IMR-90 (cell line): Measurements from ENCODE around the gene SRRM2. TPM values are rescaled to one million over a fixed set of nuclear protein-coding genes. Genes with fewer than 3 reads are reported as not detected.

ENCODE experiments used
- ATAC-seq: fragments of 200-7000 bp; cut with Tn5 transposase; 2 replicates; pipeline ENCODE4 v1.9.1; 2020; ENCODE audit warnings: low read depth, mild to moderate bottlenecking, moderate library complexity
- BruUV-seq: library from RNA; stranded (reverse); fragments of 400-500 nt; replicated peaks from 2 replicates; lab custom pipeline; 2021; lab: Mats Ljungman, UMichigan
- CTCF ChIA-PET: fragments of 300-600 bp; formaldehyde crosslinking; extraction: SDS; loops from one replicate; lab custom pipeline; 2021; ENCODE audit warnings: antibody characterized with exemption; lab: Yijun Ruan, JAX
- POLR2A ChIA-PET: fragments of 300-600 bp; sonication (Branson Sonifier 250); formaldehyde crosslinking; loops from one replicate; lab custom pipeline; 2022; ENCODE audit warnings: antibody characterized with exemption; ENCODE audit not compliant: unreplicated experiment; lab: Charles Lee
- DNase-seq: peaks from one replicate; pipeline ENCODE4 v3.0.0; 2013
- H2AFZ ChIP-seq: replicated peaks from 2 replicates; pipeline ENCODE3; 2013; ENCODE audit warnings: low read length, mild to moderate bottlenecking; ENCODE audit not compliant: poor library complexity
- H2AK5ac ChIP-seq: 2 replicates; pipeline ENCODE4 v1.6.1; 2013; ENCODE audit warnings: low read depth, low read length, inconsistent platforms
- H2AK9ac ChIP-seq: replicated peaks from 2 replicates; pipeline ENCODE3; 2013; ENCODE audit warnings: mild to moderate bottlenecking, low read depth, low read length, moderate library complexity; ENCODE audit not compliant: poor library complexity
- H2BK120ac ChIP-seq: 2 replicates; pipeline ENCODE4 v1.6.1; 2013; ENCODE audit warnings: low read depth, low read length, inconsistent platforms
- H2BK15ac ChIP-seq: 3 replicates; pipeline ENCODE4 v1.6.1; 2013; ENCODE audit warnings: low read depth, low read length, inconsistent platforms
- H2BK20ac ChIP-seq: 2 replicates; pipeline ENCODE4 v1.6.1; 2013; ENCODE audit warnings: low read depth, mild to moderate bottlenecking, inconsistent platforms, low read length, moderate library complexity
- H2BK5ac ChIP-seq: 2 replicates; pipeline ENCODE4 v1.6.1; 2013; ENCODE audit warnings: mild to moderate bottlenecking, low read depth, low read length, inconsistent platforms; ENCODE audit not compliant: poor library complexity, severe bottlenecking
- H3K14ac ChIP-seq: replicated peaks from 2 replicates; pipeline ENCODE4 v1.6.1; 2013; ENCODE audit warnings: low read depth, low read length, inconsistent platforms
- H3K18ac ChIP-seq: 2 replicates; pipeline ENCODE4 v1.6.1; 2013; ENCODE audit warnings: low read depth, low read length, control low read depth
- H3K23ac ChIP-seq: 2 replicates; pipeline ENCODE4 v1.6.1; 2013; ENCODE audit warnings: low read depth, low read length, inconsistent platforms
- H3K27ac ChIP-seq: 2 replicates; pipeline ENCODE4 v1.5.1; 2013; ENCODE audit warnings: mild to moderate bottlenecking, control low read depth, low read length; ENCODE audit not compliant: insufficient read depth
- H3K27me3 ChIP-seq: 2 replicates; pipeline ENCODE4 v1.6.1; 2013; ENCODE audit warnings: low read length; ENCODE audit not compliant: control insufficient read depth, insufficient read depth
- H3K36me3 ChIP-seq: 2 replicates; pipeline ENCODE4 v1.6.1; 2013; ENCODE audit warnings: low read length, mixed read lengths; ENCODE audit not compliant: control insufficient read depth, insufficient read depth
- H3K4ac ChIP-seq: 2 replicates; pipeline ENCODE4 v1.6.1; 2013; ENCODE audit warnings: low read depth, low read length, inconsistent platforms
- H3K4me1 ChIP-seq: 2 replicates; pipeline ENCODE4 v1.6.1; 2013; ENCODE audit warnings: low read length, mixed read lengths; ENCODE audit not compliant: control insufficient read depth, insufficient read depth
- H3K4me2 ChIP-seq: 2 replicates; pipeline ENCODE4 v1.6.1; 2013; ENCODE audit warnings: low read depth, mild to moderate bottlenecking, control low read depth, low read length, moderate library complexity
- H3K4me3 ChIP-seq: 2 replicates; pipeline ENCODE4 v1.5.1; 2013; ENCODE audit warnings: low read depth, mild to moderate bottlenecking, control low read depth, low read length, moderate library complexity; ENCODE audit not compliant: insufficient read depth
- H3K56ac ChIP-seq: 2 replicates; pipeline ENCODE4 v1.6.1; 2013; ENCODE audit warnings: low read length, inconsistent platforms; ENCODE audit not compliant: insufficient read depth; ENCODE audit errors: extremely low read depth
- H3K79me1 ChIP-seq, 2 experiments: 2 replicates each; pipeline ENCODE4 v1.6.1; 2013; ENCODE audit warnings: low read length in 2 of 2, inconsistent platforms in 1 of 2, low read depth in 1 of 2
- H3K9ac ChIP-seq: 2 replicates; pipeline ENCODE4 v1.6.1; 2013; ENCODE audit warnings: low read depth, low read length, control low read depth
- H3K9me1 ChIP-seq: 2 replicates; pipeline ENCODE4 v1.6.1; 2013; ENCODE audit warnings: low read length, inconsistent platforms; ENCODE audit not compliant: insufficient read depth
- H3K9me3 ChIP-seq: 2 replicates; pipeline ENCODE4 v1.6.1; 2013; ENCODE audit warnings: low read length; ENCODE audit not compliant: control insufficient read depth, insufficient read depth
- H4K20me1 ChIP-seq: 2 replicates; pipeline ENCODE4 v1.6.1; 2013; ENCODE audit warnings: low read length, inconsistent platforms; ENCODE audit not compliant: insufficient read depth
- H4K5ac ChIP-seq: 2 replicates; pipeline ENCODE4 v1.6.1; 2013; ENCODE audit warnings: mild to moderate bottlenecking, low read depth, low read length, control low read depth
- H4K8ac ChIP-seq, 2 experiments: 2 replicates each; pipeline ENCODE4 v1.6.1; 2013; ENCODE audit warnings: low read depth in 2 of 2, low read length in 2 of 2, control low read depth in 1 of 2, inconsistent platforms in 1 of 2
- H4K91ac ChIP-seq: 2 replicates; pipeline ENCODE4 v1.6.1; 2013; ENCODE audit warnings: low read depth, low read length, inconsistent platforms; ENCODE audit not compliant: insufficient read depth
- MAFK ChIP-seq: IDR thresholded peaks from 2 replicates; pipeline ENCODE4 v1.6.1; 2012; ENCODE audit warnings: low read depth, low read length, improper control_type of control experiment
- MXI1 ChIP-seq: IDR thresholded peaks from 2 replicates; pipeline ENCODE4 v1.6.1; 2012; ENCODE audit warnings: low read depth, mild to moderate bottlenecking, low read length, moderate library complexity, borderline replicate concordance
- NFE2L2 ChIP-seq: fragments of 150-350 bp; IDR thresholded peaks from 2 replicates; pipeline ENCODE4 v1.6.1; 2016; ENCODE audit warnings: low read depth, mild to moderate bottlenecking, low read length
- RAD21 ChIP-seq: IDR thresholded peaks from 2 replicates; pipeline ENCODE4 v1.6.1; 2012; ENCODE audit warnings: low read length, improper control_type of control experiment
- SMC3 ChIP-seq: fragments of 150-350 bp; IDR thresholded peaks from 2 replicates; pipeline ENCODE4 v1.6.1; 2016; ENCODE audit warnings: low read depth, mild to moderate bottlenecking, antibody characterized with exemption, low read length, moderate library complexity
- USF2 ChIP-seq: fragments of 150-350 bp; IDR thresholded peaks from 2 replicates; pipeline ENCODE4 v1.6.1; 2017; ENCODE audit warnings: mild to moderate bottlenecking, antibody characterized with exemption, low read length, low read depth
- WGBS, 2 experiments: methylation state at CpG; one replicate each; pipeline versions ENCODE4 v1.1.5 to v1.1.7; 2013; ENCODE audit warnings: missing lambda C conversion rate in 2 of 2; ENCODE audit not compliant: insufficient read length in 1 of 2; ENCODE audit errors: extremely low coverage in 2 of 2; 5-methylcytosine and 5-hydroxymethylcytosine counted together
- dilution Hi-C: fragments of 300-500 bp; cut with HindIII; formaldehyde crosslinking; loops from one replicate; pipeline ENCODE4 v1.14.3; 2018; ENCODE audit warnings: low sequenced_read_pairs; ENCODE audit not compliant: unreplicated experiment
- in situ Hi-C: fragments of 300-500 bp; cut with MboI; formaldehyde crosslinking; loops from 3 replicates; pipeline ENCODE4 v1.14.3; 2019; ENCODE audit warnings: low sequenced_read_pairs, inconsistent platforms, mixed read lengths
- intact Hi-C: fragments of 100-400 bp; cut with micrococcal nuclease; formaldehyde crosslinking; loops from 2 replicates; pipeline ENCODE4 v1.10.0; 2022
- polyA plus RNA-seq, 3 experiments: library from polyadenylated mRNA; depleted of rRNA; stranded (reverse); fragments of >200 nt; gene quantifications; 2 replicates each; pipeline ENCODE4 v1.2.3, GENCODE V29; 2012; ENCODE audit warnings: low replicate concordance in 1 of 3
- total RNA-seq: library from RNA; depleted of rRNA; stranded (reverse); fragments of >200 nt; gene quantifications from 2 replicates; pipeline ENCODE4 v1.2.3, GENCODE V29; 2012

SRRM2 gene
- total and polyA plus RNA-seq, 2 of the 4 experiments (the other 2 are of a cell fraction), result 20.3 to 300 TPM

- ChIA-PET CTCF (no interaction called here), POLR2A (no interaction called here)
- peaks cover 17% of the 10 kb centered on the region for H3K9me3 ChIP-seq
- H3K23ac ChIP-seq, result no peak overlapping the region
- H2AK9ac ChIP-seq, result no peak overlapping the region
- H3K14ac ChIP-seq, result no peak overlapping the region
- peaks cover 62% of the 10 kb centered on the region for H3K27me3 ChIP-seq
- no peak for TF ChIP-seq MXI1
- no peak for TF ChIP-seq SMC3
- no peak for TF ChIP-seq MAFK
- TF ChIP-seq NFE2L2, result no peak
- no peak for TF ChIP-seq USF2
- TF ChIP-seq RAD21, result no peak
- H3K27ac ChIP-seq, result no peak overlapping the region
- H2BK5ac ChIP-seq, result no peak overlapping the region
- no peaks in the 10 kb centered on the region for H4K20me1 ChIP-seq
- H2AFZ ChIP-seq, result no peak overlapping the region
- H4K8ac ChIP-seq, result no peak overlapping the region
- H3K9me1 ChIP-seq, result no peaks in the 10 kb centered on the region
- ATAC-seq (no peak), DNase-seq (no peak)
- no peak overlapping the region for H3K18ac ChIP-seq
- no peaks in the 10 kb centered on the region for H3K36me3 ChIP-seq
- no peak overlapping the region for H3K9ac ChIP-seq
- H2BK20ac ChIP-seq, result no peak overlapping the region
- intact Hi-C loops (no loop called here), dilution Hi-C loops (no loop called here), in situ Hi-C loops (no loop called here)
- H2AK5ac ChIP-seq, result no peak overlapping the region
- no peak overlapping the region for H2BK120ac ChIP-seq
- no peaks in the 10 kb centered on the region for H3K79me1 ChIP-seq
- no peak overlapping the region for H2BK15ac ChIP-seq
- H3K4me3 ChIP-seq, result no peak overlapping the region
- no peak overlapping the region for H3K4me2 ChIP-seq
- H4K5ac ChIP-seq, result no peak overlapping the region
- no peak overlapping the region for H3K4ac ChIP-seq
- H3K4me1 ChIP-seq, result no peaks in the 10 kb centered on the region
- H4K91ac ChIP-seq, result no peak overlapping the region
- WGBS, 2 experiments, result 100% methylated on average over 1 of the region's 3 CpGs; no CpG with 5 or more reads in 1 of the 2 experiments
- no TSS peak for BruUV-seq
- H3K56ac ChIP-seq, result no peak overlapping the region
Observed at GRCh38 chr16:2809149-2809760, 56.8 kb downstream of the SRRM2 start.
